GF-D8 (cell line): ENCODE measurements around the gene EPM2AIP1.
A peak's percentile ranks its signal among the peaks of the same experiment; 100 is the strongest.
"Not testable (repeated sequence)": the region's sequence is repeated elsewhere in the genome, so short reads cannot be mapped to it uniquely, and the experiment has no call there.

Source experiments
- DNase-seq: peaks from one replicate; lab custom pipeline; 2025; lab: John Stamatoyannopoulos, UW

EPM2AIP1 gene

GRCh38 chr3:36992806-36993325, at the start of gene EPM2AIP1:
Gene EPM2AIP1 (minus strand): TSS chr3:36993131. CDS start chr3:36993077, 54 bp downstream.
- DNase-seq = no peak

- DNase-seq = not testable (repeated sequence)
Measured at GRCh38 chr3:37042712-37043111, 49.8 kb upstream of the EPM2AIP1 start.

DNA sequence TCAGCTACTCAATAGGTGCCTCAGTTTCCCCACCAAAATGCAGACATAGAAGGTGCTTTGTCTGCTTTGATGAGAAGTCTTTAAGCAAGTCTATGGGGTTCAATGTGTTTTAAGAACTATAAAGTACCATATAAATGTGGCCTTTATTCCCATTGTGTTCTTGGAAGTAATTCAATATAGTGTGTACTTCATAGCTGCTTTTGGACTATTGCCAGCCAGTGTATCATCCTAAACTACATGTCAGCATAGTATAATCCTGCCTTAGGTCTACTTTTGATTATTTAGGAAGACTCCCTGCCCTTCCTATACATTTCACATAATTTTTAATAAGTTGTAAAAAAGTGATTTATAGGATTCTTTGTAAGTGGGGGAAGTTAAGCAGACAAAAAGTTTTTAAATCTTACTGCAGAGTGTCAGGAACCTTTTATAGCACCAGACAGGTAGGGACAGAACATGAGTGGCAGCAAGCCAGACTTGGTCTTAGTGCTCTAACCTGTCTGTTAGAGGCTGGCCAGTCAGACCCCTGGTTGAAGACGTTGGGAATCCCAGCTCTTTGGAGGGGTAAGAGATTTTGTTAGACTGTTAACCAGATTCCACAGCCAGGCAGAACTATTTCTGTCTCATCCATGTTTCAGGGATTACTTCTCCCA, 48.7 kb upstream of the EPM2AIP1 start:
- DNase-seq = no peak

DNA sequence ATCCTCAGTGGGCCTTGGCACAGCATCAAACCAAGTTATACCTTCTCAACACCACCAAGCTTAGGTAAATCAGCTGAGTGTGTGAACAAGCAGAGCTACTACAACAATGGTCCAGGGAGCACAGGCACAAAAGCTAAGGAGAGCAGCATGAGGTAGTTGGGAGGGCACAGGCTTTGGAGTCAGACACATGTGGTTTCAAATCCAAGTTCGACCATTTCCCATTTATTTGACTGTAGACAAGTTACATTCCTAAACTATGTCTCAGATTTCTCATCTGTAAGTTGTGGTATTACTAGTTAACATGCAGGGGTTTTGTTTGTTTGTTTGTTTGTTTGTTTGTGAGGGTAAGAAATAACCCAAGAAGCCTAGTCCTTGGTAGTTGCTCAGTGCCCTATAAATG, 47.3 kb upstream of the EPM2AIP1 start:
- DNase-seq = no peak

- DNase-seq = no peak
Measured at GRCh38 chr3:37039161-37039846, 46.4 kb upstream of the EPM2AIP1 start.

DNA sequence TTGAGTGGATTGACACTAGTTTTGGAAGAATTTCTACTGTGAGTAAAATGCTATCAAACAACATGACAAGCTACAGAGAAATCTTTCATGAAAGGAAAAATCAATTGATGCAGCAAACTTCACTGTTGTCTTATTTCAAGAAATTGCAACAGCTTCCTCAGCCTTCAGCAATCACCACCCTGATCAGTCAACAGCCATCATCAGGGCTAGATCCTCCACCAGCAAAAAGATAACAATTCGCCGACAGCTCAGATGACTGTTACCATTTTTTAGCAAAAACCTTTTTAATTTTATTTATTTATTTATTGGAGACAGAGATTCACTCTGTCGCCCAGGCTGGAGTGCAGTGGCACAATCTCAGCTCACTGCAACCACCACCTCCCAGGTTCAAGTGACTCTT, 44.4 kb upstream of the EPM2AIP1 start:
- no peak for DNase-seq

GRCh38 chr3:37032961-37033360, 40.0 kb upstream of the EPM2AIP1 start:
- DNase-seq = no peak

- DNase-seq = no peak
Measured at GRCh38 chr3:37031096-37031682, 38.3 kb upstream of the EPM2AIP1 start.

DNA sequence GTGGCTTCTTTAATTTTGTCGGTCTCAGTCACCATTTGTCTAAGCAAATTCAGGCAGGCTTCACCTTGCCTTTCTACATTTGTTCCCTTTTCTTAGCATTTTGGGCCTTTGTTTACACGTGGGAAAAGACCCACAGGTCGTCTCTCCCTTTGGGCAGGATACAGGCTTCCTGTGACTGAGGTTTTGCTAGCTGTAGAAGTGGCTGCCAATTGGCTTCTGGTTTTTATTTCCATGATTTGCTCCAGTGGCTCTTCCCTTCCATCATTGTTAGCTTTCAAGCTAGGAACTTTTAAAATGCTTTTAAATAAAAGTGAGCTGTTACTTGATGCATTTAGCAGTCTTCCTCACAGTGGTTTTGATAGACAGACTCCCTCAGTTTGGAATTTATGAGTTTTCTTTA, 37.7 kb upstream of the EPM2AIP1 start:
- DNase-seq = no peak

GRCh38 chr3:37029516-37030163, 36.7 kb upstream of the EPM2AIP1 start:
- no peak for DNase-seq

- DNase-seq = no peak
Measured at GRCh38 chr3:37029111-37029510, 36.2 kb upstream of the EPM2AIP1 start.

- DNase-seq = no peak
Measured at GRCh38 chr3:37028329-37028728, 35.4 kb upstream of the EPM2AIP1 start.

- DNase-seq = no peak
Measured at GRCh38 chr3:37026851-37027250, 33.9 kb upstream of the EPM2AIP1 start.

DNA sequence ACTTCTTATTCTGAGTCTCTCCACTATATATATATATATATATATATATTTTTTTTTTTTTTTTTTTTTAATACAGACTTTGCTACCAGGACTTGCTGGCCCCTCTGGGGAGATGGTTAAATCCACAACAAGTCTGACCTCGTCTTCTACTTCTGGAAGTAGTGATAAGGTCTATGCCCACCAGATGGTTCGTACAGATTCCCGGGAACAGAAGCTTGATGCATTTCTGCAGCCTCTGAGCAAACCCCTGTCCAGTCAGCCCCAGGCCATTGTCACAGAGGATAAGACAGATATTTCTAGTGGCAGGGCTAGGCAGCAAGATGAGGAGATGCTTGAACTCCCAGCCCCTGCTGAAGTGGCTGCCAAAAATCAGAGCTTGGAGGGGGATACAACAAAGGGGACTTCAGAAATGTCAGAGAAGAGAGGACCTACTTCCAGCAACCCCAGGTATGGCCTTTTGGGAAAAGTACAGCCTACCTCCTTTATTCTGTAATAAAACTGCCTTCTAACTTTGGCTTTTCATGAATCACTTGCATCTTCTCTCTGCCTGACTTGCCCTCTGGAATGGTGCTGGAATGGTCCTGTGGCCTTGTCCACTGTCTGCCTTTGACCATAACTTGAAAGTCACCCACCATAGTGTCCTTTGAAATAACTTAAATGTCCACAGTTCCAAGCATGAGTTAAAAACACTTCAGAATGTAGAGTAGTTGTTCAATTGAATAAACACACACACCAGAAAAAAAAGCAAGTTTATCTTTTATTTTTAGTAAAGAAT, 32.8 kb upstream of the EPM2AIP1 start:
- no peak for DNase-seq

- peak; percentile 56 for DNase-seq
Measured at GRCh38 chr3:37024820-37025405, 32.0 kb upstream of the EPM2AIP1 start.

DNA sequence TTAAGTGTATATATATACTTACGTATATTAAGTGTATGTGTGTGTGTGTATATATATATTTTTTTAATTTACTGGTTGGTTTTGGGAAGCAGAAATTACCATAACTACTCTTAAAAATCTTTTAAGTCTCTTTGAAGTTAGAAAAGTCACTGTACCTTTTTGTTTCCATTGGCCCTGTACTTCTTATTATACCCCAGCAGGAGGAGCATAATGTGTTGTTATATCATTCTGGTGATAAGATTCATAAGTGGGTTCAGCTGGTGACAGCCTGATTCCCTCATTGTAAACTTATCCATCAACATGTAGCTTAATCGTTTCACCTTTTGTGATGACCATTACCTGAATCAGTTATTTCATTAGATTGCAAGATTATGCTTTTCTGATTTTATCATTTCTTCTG, 31.2 kb upstream of the EPM2AIP1 start:
- DNase-seq = peak; percentile 18

GRCh38 chr3:37017683-37018082, 24.8 kb upstream of the EPM2AIP1 start:
- DNase-seq = no peak

- no peak for DNase-seq
Measured at GRCh38 chr3:37016903-37017302, 24.0 kb upstream of the EPM2AIP1 start.

- DNase-seq = no peak
Measured at GRCh38 chr3:37015642-37016041, 22.7 kb upstream of the EPM2AIP1 start.

GRCh38 chr3:37014620-37015019, 21.7 kb upstream of the EPM2AIP1 start:
- DNase-seq = no peak
